ENCODE measurements around the gene GATAD2A.

GATAD2A gene

DNA sequence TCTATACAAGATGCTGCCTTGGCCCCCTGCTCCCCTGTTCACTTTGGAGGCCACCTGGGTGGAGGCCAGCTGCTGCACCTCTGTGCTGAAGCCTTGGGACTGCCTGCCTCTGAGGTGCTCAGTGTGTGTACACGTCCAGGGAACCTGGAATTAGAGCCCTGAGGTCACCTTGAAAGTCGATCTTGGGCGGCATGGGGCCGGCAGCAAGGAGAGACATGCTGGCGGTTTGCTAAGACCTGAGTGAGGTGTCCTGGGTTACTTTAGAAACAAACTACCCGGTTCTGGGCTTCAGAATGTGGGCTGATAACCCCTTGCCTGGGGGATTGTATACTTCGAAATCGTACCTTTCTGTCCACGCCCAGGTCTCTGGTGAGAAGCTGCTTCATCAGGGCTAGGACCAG lies 84.3 kb downstream of the GATAD2A start:
- peaks cover 57% of the 10 kb centered on the region for H3K4me1 Mint-ChIP-seq
- peak overlapping the region; percentile 98 to 99 (median 99) for H3K27ac Mint-ChIP-seq
- H3K4me3 Mint-ChIP-seq = peak overlapping the region in 2 of 3 experiments; percentile 54 to 60
- TF ChIP-seq, protein P1, sequence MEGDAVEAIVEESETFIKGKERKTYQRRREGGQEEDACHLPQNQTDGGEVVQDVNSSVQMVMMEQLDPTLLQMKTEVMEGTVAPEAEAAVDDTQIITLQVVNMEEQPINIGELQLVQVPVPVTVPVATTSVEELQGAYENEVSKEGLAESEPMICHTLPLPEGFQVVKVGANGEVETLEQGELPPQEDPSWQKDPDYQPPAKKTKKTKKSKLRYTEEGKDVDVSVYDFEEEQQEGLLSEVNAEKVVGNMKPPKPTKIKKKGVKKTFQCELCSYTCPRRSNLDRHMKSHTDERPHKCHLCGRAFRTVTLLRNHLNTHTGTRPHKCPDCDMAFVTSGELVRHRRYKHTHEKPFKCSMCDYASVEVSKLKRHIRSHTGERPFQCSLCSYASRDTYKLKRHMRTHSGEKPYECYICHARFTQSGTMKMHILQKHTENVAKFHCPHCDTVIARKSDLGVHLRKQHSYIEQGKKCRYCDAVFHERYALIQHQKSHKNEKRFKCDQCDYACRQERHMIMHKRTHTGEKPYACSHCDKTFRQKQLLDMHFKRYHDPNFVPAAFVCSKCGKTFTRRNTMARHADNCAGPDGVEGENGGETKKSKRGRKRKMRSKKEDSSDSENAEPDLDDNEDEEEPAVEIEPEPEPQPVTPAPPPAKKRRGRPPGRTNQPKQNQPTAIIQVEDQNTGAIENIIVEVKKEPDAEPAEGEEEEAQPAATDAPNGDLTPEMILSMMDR (IDR thresholded peaks at IDR 0.05; ENCODE audit: unreplicated experiment in 3 of 3) = no peak
- H3K9me3 Mint-ChIP-seq = no peaks in the 10 kb centered on the region
- peaks cover 8% of the 10 kb centered on the region for H3K36me3 Mint-ChIP-seq (ENCODE audit: low read depth)
- no peaks in the 10 kb centered on the region for H3K27me3 Mint-ChIP-seq (ENCODE audit: low read depth)

DNA sequence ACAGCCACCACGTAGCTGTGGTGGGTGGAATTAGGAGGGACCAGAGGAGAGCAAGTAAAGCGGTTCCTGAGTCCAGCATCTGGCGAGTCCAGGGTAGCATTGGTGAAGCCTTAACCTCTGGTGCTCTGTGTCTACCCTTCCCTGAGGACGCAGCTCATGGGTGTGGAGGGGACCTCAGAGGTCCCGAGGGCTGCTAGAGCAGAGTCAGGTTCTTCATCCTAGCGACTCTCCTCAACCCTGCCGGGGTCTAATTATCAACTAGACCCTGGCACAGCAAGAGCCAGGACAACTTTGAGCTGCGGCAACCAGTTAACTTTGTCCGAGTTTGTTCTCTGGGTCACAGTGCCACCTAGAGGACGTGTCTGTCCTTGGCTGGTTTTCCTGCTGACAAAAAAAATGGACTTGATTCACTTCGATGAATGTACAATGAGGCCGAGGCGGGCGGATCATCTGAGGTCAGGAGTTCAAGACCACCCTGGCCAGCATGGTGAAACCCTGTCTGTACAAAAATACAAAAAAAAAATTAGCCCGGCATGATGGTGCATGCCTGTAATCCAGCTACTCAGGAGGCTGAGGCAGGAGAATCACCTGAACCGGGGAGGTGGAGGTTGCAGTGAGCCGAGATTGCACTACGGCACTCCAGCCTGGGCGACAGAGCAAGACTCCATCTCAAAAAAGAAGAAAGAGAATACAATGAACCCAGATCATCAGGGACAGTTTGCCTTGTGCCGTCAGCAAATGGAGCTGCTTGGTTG lies 84.9 kb downstream of the GATAD2A start:
- Mint-ChIP-seq H3K27me3 (ENCODE audit: low read depth) (no peaks in the 10 kb centered on the region), H3K4me3 (peak overlapping the region in 2 of 3 experiments; percentile 54 to 60), H3K36me3 (ENCODE audit: low read depth) (peaks cover 9% of the 10 kb centered on the region), H3K27ac (peak overlapping the region; percentile 98 to 99 (median 99)), H3K9me3 (no peaks in the 10 kb centered on the region), H3K4me1 (peaks cover 51% of the 10 kb centered on the region)
- TF ChIP-seq, protein P1 (IDR thresholded peaks at IDR 0.05; ENCODE audit: unreplicated experiment in 3 of 3) = peak; percentile 72 to 84 (median 83)

DNA sequence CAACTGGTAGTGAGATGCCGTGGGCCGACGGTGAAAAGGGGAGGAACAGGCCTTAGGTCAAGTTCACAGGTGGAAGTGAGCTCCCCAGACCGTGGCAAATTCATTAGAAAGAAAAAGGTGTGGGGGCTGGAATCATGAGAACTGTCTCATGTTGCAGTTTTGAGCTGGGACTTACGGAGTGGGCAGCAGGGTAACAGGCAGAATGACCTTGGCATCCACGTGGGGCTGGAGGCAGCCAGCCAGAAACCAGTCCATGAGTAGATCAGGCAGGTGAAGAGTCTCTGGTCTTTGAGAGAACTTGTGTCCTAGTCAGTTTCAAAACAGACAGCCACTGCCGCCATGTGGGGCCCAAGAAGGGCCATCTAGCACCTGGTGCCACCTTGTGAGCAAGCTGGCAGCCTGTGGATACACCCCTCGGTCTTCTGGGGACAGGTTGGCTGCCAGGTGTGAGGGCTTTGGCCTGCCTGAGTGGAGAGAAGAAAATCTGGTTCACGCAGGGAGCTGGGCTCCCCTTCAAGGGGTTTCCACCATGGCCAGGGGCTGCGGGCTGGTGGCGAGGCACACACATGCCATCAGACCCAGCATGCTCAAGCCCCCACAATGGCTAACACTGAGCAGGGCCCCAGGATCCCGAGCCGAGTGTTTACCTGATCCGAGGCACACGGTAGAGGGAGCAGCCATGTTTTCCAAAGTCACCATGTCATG lies 86.0 kb downstream of the GATAD2A start:
- Mint-ChIP-seq H3K9me3 (no peaks in the 10 kb centered on the region), H3K4me1 (peaks cover 41% of the 10 kb centered on the region), H3K27me3 (ENCODE audit: low read depth) (no peaks in the 10 kb centered on the region), H3K4me3 (no peak overlapping the region), H3K27ac (no peak overlapping the region), H3K36me3 (ENCODE audit: low read depth) (peaks cover 16% of the 10 kb centered on the region)
- TF ChIP-seq, protein P1 (IDR thresholded peaks at IDR 0.05; ENCODE audit: unreplicated experiment in 3 of 3) = no peak

DNA sequence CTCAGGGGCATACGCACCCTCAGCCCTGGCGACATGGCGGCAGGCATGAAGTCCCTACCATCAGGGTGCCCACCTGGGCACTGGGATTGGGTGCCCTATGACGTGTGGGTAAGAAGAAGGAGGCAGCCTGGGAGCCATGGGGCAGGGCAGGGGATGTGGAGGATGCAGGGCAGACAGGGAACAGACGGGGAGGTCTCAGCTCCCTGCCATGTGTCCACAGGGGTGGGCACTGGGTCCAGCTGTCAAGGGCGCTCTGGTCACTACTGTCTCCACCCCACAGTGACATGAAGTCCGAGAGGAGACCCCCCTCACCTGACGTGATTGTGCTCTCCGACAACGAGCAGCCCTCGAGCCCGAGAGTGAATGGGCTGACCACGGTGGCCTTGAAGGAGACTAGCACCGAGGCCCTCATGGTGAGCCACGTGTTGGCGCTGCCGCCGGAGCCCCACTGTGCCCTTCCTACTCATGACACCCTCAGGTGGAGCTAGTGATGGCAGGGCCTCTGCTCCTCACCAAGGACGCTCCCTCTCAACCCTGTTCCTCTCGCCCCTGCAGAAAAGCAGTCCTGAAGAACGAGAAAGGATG lies 86.6 kb downstream of the GATAD2A start:
- Mint-ChIP-seq H3K27ac (peak overlapping the region in 1 of 3 experiments; percentile 34), H3K4me1 (peaks cover 34% of the 10 kb centered on the region), H3K27me3 (ENCODE audit: low read depth) (no peaks in the 10 kb centered on the region), H3K36me3 (ENCODE audit: low read depth) (peaks cover 21% of the 10 kb centered on the region), H3K9me3 (no peaks in the 10 kb centered on the region), H3K4me3 (no peak overlapping the region)
- TF ChIP-seq, protein P1 (IDR thresholded peaks at IDR 0.05; ENCODE audit: unreplicated experiment in 3 of 3) = no peak

DNA sequence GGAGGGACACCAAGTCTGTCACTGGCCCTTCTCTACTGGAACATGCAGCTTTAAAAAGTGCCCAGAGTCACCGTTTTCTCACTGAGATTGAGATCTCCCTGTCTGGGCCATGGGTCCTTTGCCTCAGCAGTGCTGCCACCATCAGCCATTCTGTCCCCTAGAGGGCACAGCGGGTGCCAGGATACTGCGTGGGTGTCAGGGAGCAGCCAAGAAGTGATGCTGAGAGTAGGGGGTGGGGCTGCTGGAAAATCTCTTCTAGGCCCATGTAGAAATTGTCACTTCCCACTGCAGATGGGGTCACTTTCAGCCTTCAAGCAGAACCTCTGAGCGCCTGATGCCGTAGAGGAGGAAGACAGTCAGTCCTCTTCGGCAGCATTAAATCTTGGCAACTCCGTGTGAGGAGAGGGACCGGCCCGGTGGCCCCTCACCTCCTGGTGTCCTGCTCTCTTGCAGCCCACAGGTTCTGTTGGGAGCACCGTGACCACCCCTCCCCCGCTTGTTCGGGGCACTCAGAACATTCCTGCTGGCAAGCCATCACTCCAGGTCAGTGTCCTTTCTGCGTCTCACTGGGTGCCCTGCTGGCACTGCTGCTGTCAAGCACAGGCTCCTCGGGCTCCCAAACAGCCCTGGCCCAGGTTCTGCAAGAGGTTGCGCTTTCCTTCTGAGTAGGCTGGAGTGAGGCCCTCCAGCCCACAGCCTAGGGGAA lies 88.5 kb downstream of the GATAD2A start:
- no peaks in the 10 kb centered on the region for H3K27me3 Mint-ChIP-seq (ENCODE audit: low read depth)
- TF ChIP-seq, protein P1 (IDR thresholded peaks at IDR 0.05; ENCODE audit: unreplicated experiment in 3 of 3) = no peak

More for the DNA sequence above, 88.5 kb downstream of the GATAD2A start:
- Mint-ChIP-seq H3K36me3 (ENCODE audit: low read depth) (peaks cover 25% of the 10 kb centered on the region), H3K4me1 (peaks cover 17% of the 10 kb centered on the region), H3K4me3 (no peak overlapping the region), H3K27ac (no peak overlapping the region), H3K9me3 (no peaks in the 10 kb centered on the region)
